Inflammatory macrophage treated with lipopolysaccharide for 4 hours (primary cell): ENCODE results near the gene CPT1A.

ENCODE experiments used
- DNase-seq: peaks from one replicate; pipeline ENCODE4 v3.0.0-alpha.2; 2020

CPT1A gene

DNA sequence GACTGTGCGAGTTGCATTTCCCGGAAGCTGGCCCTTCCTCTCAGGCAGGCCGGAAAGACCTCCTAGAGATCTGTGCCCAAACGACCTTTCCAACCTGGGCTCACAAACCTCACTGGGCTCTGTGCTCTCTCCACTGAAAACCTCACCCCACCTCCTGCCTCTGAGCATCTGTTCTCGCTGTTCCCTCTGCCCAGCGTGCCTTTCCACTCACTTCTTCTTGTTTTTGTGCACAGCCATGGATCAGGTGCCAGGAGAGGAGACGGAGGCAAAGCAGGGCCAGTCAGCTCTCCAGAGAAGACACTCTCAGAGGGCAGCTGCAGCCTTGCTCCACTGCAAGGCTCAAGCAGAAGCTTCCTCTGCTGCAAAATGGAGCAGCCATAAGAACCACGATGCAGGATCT lies 10.9 kb upstream of the CPT1A start:
- DNase-seq: no peak

DNA sequence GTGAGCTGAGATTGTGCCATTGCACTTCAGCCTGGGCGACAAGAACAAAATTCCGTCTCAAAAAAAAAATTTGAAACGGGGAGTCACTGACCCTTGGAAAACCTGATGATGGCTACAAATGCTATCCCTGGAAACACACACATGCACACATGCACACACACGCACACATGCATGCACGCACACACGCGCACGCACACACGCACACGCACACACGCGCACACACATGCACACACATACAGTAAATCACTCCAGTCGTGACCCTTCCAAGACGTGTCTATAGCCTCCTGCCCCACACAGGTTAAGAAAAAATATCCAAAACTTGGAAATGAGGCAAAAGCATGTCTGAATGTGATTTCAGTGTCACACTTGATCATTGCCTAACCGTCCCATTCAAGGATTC lies 6.7 kb upstream of the CPT1A start:
- DNase-seq: no peak

DNA sequence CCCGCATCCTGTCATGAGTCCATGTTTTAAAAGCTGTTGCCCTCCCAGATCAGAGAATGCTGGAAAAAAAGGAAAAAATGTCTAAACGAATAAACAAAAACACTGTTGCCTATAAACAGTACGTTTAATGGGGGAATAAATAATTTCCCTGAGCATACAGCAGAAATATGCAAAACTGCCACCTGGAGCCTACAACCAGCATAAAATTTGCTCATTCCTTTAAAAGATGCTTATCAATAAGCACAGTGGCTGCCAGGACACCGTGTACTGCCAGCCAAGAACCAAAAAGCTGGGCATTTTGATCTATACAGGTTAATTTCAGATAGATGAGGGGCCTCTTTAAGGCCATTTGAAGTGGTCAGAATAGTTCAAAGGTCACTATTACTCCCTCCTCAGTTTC lies 5.7 kb upstream of the CPT1A start:
- no peak for DNase-seq

GRCh38 chr11:68845351-68846002 lies 3.8 kb upstream of the CPT1A start:
- no peak for DNase-seq

GRCh38 chr11:68844801-68845200 lies 3.1 kb upstream of the CPT1A start:
- no peak for DNase-seq

DNA sequence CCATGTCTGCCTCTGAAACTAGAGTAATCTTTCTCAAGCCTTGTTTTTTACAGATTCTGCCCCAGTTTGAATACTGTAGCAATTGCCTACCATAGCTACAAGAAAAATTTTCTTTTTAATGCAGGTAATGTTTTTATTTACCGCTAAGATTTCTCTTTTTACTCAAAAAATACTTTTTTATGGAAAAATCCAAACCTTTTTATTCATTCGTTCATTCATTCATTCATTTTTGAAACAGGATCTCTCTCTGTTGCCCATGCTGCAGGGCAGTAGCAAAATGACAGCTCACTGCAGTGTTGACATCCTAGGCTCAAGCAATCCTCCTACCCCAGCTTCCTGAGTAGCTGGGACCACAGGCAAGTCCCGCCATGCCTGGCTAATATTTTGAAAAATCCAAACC lies 2.7 kb upstream of the CPT1A start:
- no peak for DNase-seq

GRCh38 chr11:68843703-68844312 lies 2.1 kb upstream of the CPT1A start:
- DNase-seq: peak; percentile 33

DNA sequence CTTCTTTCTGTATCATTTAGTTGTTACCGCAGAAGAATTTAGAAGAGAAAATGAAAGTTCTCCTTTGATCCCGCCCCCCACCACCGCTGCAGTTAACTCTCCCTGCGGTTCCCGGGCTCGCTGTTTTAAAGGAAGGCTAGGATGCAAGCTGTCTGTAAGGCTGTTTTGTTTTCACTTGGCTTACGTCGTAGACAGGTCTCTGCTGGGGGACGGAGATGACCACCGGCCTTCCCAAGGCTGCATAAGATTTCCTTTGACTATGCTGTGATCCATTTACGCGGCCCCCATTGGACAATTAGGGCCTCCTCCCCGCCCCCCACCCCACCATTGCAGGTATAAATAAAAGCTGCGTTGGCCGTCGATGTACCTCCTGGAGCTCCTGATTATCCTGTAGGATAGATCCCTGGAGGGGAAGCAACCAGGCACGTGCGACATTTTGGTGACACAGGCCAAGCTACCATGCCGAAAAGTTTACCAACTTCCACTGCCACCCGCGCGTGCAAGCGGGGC lies 1.4 kb upstream of the CPT1A start:
- peak; percentile 69 for DNase-seq

GRCh38 chr11:68842427-68843051 lies 823 bp upstream of the CPT1A start:
- DNase-seq: no peak

- peak; percentile 76 for DNase-seq
Observed at GRCh38 chr11:68840661-68841653, 759 bp downstream of the CPT1A start.

- DNase-seq: no peak
Observed at GRCh38 chr11:68839911-68840641, 1.6 kb downstream of the CPT1A start.

DNA sequence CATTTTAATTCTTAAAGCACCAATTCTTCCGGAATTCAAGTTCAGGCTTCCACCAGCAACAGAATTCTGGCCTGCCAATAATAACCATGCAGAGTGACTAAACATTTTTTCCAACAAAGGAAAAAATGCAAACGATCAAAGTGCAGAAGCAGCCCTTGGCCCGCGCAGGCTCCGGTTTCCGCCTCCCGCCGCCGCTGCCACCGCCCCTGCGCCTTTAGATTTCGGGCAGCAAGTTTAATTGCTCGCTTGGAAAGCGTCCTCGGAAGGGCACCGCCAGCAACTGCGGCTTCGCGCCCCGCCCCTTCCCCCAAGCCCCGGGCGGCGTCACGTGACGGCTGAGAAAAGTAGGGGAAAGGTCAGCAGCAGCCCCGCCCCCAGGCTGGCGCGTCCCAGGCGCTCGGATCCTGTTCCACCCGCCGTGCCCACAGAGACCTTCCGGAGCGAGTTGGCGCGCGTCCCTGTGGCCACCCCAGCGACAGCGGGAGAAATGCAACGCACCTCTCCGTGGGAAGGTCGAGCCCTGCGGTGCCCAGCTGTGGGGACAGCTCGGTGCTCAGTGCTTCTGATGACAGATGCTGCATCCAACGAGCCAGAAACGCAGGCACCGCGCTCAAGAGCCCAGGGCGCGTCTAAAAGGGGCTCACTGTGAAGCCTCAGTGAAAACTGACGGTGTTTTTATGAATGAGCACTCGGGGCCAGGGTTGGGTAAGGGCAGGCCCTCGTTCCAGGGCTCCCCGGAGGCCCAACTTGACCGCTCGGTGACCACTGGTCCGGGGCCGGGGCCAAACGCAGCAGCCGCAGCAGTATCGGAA lies 2.5 kb downstream of the CPT1A start:
- peak; percentile 82 for DNase-seq

- no peak for DNase-seq
Observed at GRCh38 chr11:68838572-68838964, 3.1 kb downstream of the CPT1A start.

DNA sequence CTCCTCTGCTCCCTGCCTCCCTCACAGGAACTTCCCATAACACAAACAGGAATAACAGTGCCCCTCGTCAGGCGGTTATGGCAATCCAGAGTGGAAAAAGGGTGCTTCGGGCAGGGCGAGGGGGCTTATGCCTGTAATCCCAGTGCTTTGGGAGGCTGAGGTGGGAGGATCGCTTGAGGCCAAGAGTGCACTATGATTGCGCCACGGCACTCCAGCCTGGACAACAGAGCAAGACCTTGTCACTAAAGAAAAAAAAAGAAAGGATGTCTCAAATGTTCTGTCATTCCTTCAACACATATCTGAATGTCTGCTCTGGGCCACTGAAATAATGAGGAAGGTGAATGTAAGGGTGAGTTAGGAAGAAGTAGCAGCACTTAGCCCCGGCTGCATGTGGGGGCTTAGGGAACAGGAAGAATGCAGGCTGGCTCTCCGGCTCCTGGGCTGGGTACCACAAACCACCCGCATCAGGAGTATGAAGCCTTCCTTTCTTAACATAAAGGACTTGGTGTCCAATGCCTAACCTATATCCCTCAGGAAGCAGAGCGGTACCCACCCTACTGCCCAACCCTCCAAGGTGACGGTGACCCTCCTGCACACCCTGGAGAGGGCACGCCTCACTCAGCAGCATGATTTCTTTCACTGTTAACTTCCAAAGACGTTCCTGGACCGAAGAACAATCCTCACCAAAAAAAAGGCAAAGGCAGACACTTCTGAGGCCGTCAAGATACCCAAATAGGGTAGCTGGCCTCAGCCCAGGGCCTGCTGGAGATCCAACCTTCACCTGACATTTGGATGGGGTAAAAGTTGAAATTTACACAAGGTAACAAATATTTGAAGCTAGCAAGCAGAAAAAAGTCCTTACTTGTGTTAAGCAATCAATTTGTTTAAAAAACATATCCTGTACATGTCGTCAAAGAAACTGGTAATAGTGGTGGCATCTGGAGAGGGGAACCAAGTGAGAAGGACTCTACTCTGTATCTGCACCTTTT lies 3.8 kb downstream of the CPT1A start:
- no peak for DNase-seq

DNA sequence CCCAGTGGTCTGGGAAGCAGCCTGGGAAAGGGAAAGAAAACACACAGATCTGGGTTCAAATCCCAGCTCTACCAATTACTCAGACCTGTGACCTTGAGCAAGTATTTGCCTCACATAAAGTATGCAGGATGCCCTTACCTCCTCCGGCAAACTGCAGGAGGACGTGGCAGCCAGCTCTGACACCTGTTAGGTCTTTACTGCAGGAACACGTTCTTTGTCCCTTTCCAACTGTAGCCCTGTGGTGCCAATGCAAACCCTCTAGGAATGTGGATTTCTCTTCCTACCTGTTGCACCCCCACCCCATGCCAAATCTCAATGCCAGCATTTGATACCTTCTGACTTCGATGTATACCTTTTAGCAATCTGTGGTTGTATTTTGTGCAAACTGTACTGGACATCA lies 6.0 kb downstream of the CPT1A start:
- DNase-seq: no peak

- DNase-seq: no peak
Observed at GRCh38 chr11:68835328-68835727, 6.4 kb downstream of the CPT1A start.

- DNase-seq: no peak
Observed at GRCh38 chr11:68832476-68833181, 9.1 kb downstream of the CPT1A start.

- no peak for DNase-seq
Observed at GRCh38 chr11:68831124-68831523, 10.6 kb downstream of the CPT1A start.

- no peak for DNase-seq
Observed at GRCh38 chr11:68829581-68829980, 12.1 kb downstream of the CPT1A start.

- DNase-seq: no peak
Observed at GRCh38 chr11:68828957-68829356, 12.8 kb downstream of the CPT1A start.
